Heart left ventricle (tissue), 13 donors: ENCODE data around the gene CACNB4.

Experiments used
- POLR2A ChIP-seq, 2 donors: fragments of 450-650 bp; IDR thresholded peaks; one replicate each; pipeline ENCODE4 v1.6.1; 2017; ENCODE audit warnings: antibody characterized with exemption in 2 of 2, mild to moderate bottlenecking in 2 of 2, moderate library complexity in 2 of 2
- TF ChIP-seq, protein P1 (sequence below), 12 donors: fragments of 200-600 bp; sonication (generic) in 4 of 12; IDR thresholded peaks; one replicate each; pipeline versions ENCODE4 v1.5.0 to v1.8.0; 2018 to 2022; ENCODE audit warnings: antibody characterized with exemption in 12 of 12, mild to moderate bottlenecking in 5 of 12
- donor health status: ischemic (EF 13 %, LVEDD 7.1; RV severe dilation, severe dysfunction).
- donor health status: DM: no; HTN: yes; CAD: no.
- donor health status: DM: no; HTN: no; CAD: no.
- donor health status: ischemic (EF 25% LVEDD 6.9; RV normal size, moderate dysfunction).
- donor health status: ischemic (EF 25% LVEDD 5.7; RV mildly dilated, moderate dysfunction).
- donor health status: ischemic (EF 35%, LVEDD 5.7; RV mildly dilated, moderate dysfunction).
- donor health status: nonischemic (EF 11% LVEDD 7.7; RV severe dilation, severe dysfunction).
- donor health status: DM: yes; HTN: yes; CAD: no.
- donor health status: PGD.
- donor health status: ischemic (EF 29% LVEDD 5.4; RV normal size, mild dysfunction).
- donor health status: nonischemic (EF 23%, LVEDD 6.1; RV moderate dilation, normal function).

DNA sequence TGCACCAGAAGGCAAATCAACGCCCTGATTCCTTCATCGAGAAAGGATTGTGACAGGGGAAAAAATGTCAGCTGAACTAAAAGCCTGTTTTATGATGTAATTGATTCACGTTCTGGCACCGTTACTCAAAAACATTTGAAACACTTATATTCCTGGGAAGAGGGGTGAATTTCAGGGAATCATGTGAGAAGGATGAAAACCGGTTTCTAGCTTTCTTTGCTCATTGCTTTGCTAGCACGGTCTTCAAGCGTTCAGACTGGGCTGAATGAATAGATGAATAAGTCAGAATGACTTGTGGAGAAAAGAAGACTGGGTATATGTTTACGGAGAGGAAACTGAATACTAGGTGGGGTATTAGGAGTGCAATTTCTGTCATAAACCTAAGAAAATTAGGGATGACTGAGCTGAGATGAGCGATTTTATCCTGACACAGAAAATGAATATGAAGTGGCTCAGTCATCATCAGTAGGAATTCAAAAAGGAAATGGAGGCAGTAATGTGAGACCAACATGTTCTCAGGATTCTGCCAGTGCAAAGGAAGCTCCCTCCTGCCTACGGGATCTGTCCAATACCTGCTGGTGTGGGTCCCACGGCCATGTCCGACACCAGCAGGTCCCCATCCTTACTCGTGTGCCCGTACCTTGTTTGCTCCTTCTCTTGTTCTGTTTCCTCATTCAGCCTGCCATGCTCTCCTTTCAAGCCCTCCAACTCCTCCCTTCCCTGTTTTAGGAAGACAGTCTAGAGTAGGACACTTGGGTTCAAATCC lies 146.0 kb downstream of the CACNB4 start:
- TF ChIP-seq POLR2A (IDR thresholded peaks at IDR 0.05), result no peak
- TF ChIP-seq, protein P1, sequence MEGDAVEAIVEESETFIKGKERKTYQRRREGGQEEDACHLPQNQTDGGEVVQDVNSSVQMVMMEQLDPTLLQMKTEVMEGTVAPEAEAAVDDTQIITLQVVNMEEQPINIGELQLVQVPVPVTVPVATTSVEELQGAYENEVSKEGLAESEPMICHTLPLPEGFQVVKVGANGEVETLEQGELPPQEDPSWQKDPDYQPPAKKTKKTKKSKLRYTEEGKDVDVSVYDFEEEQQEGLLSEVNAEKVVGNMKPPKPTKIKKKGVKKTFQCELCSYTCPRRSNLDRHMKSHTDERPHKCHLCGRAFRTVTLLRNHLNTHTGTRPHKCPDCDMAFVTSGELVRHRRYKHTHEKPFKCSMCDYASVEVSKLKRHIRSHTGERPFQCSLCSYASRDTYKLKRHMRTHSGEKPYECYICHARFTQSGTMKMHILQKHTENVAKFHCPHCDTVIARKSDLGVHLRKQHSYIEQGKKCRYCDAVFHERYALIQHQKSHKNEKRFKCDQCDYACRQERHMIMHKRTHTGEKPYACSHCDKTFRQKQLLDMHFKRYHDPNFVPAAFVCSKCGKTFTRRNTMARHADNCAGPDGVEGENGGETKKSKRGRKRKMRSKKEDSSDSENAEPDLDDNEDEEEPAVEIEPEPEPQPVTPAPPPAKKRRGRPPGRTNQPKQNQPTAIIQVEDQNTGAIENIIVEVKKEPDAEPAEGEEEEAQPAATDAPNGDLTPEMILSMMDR (IDR thresholded peaks at IDR 0.05), result no peak
